ENCODE results near the gene SF3B6. TPM values are rescaled to one million over a fixed set of nuclear protein-coding genes. Genes with fewer than 3 reads are reported as not detected.

The SF3B6 gene
- total RNA-seq, 1 experiment from 2014 or later, result 117 TPM

DNA sequence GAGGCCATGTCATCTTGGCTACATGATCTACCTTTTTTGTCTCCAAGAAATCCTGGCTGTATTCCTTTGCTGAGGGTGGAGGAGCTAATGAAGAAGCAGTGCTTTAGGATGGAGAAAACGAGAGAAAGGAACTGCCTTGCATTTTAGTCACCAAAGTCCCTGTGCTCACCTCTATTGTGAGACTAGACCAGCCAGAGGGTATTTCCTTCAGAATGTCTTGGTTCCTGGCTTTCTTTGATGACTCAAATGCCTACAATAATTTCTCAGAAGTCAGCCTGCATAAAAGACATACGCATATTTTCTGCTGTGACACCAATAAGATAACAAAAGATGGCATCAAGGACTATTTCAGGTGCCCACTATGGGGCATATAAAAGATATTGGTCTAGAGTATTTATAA lies 10.8 kb downstream of the SF3B6 start:
- no peaks in the 10 kb centered on the region; the same call in 1 of the 2 replicates for H3K4me1 Mint-ChIP-seq
- no peaks in the 10 kb centered on the region for H3K27me3 Mint-ChIP-seq (ENCODE audit: low read depth)
- no peak overlapping the region for H3K27ac Mint-ChIP-seq
- POLR2A ChIA-PET, result no interaction called here
- no peak overlapping the region for H3K4me3 Mint-ChIP-seq
- H3K36me3 Mint-ChIP-seq, result peaks cover 62% of the 10 kb centered on the region
- ATAC-seq, result no peak
- TF ChIP-seq GTF2I (CRISPR knock-in tag; conservative IDR thresholded peaks at IDR 0.05), result no peak
- TF ChIP-seq, protein P1, sequence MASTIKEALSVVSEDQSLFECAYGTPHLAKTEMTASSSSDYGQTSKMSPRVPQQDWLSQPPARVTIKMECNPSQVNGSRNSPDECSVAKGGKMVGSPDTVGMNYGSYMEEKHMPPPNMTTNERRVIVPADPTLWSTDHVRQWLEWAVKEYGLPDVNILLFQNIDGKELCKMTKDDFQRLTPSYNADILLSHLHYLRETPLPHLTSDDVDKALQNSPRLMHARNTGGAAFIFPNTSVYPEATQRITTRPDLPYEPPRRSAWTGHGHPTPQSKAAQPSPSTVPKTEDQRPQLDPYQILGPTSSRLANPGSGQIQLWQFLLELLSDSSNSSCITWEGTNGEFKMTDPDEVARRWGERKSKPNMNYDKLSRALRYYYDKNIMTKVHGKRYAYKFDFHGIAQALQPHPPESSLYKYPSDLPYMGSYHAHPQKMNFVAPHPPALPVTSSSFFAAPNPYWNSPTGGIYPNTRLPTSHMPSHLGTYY (CRISPR knock-in tag; IDR thresholded peaks at IDR 0.05), result no peak
- no peak for TF ChIP-seq ZNF232 (CRISPR knock-in tag; IDR thresholded peaks at IDR 0.05)
- TF ChIP-seq NR1H2 (CRISPR knock-in tag; IDR thresholded peaks at IDR 0.05), result no peak
- no peak for TF ChIP-seq CBFB (CRISPR knock-in tag; IDR thresholded peaks at IDR 0.05; ENCODE audit: low read depth)
- TF ChIP-seq ZNF423 (CRISPR knock-in tag; IDR thresholded peaks at IDR 0.05), result no peak
- TF ChIP-seq SP1 (CRISPR knock-in tag; conservative IDR thresholded peaks at IDR 0.05), result no peak
- TF ChIP-seq PRRX2 (CRISPR knock-in tag; IDR thresholded peaks at IDR 0.05), result no peak
- no peak for TF ChIP-seq JUN (CRISPR knock-in tag; IDR thresholded peaks at IDR 0.05)
- TF ChIP-seq KAT7 (CRISPR knock-in tag; IDR thresholded peaks at IDR 0.05; ENCODE audit: borderline replicate concordance), result no peak
- TF ChIP-seq NFE2L1 (CRISPR knock-in tag; IDR thresholded peaks at IDR 0.05), result no peak
- DNase-seq (ENCODE audit: low spot score), result no peak
- CTCF ChIA-PET, result interaction anchor here (0.6 kb wide), 1 partner anchor 23 kb away, joined by 4 read pairs; no protein-coding TSS in a partner anchor
- H3K9me3 Mint-ChIP-seq, result no peaks in the 10 kb centered on the region

DNA sequence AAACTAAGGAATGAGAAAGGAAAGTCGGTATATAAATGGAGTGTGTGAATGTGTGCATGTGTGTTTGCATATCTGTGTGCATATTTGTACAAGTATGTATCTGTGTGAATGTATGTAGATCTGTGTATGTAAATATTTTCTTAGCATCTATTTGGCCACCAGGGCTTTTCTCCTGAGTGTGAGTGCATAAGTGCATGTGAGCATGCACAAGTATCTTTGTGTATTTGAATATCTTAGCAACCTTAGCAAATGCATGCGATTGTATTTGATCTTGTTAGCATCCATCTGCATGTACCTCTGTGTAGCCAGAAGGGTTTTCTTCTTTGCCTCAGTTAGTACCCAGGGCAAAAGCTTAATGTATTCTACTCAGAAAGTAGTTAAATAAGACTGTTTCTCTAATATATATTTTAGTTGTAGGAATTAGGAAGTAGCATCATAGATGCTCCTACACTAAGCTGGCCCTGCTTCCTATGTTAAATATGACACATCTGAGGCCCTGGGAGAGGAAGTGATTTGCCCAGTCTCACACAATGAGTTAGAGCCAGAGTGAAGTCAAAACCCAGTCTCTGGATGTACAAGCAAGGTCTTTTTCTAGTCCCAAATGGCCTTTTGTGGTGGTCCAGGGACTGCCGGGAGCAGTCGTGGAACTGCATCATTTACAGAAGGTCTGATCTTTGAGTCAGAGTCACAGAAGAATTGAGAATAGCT lies 17.4 kb downstream of the SF3B6 start:
- Mint-ChIP-seq H3K27me3 (ENCODE audit: low read depth) (no peaks in the 10 kb centered on the region), H3K27ac (no peak overlapping the region; the same call in 1 of the 2 replicates), H3K36me3 (peaks cover 41% of the 10 kb centered on the region), H3K9me3 (no peaks in the 10 kb centered on the region), H3K4me3 (no peak overlapping the region), H3K4me1 (no peaks in the 10 kb centered on the region; the same call in 1 of the 2 replicates)
- POLR2A ChIA-PET, result no interaction called here
- no peak for ATAC-seq
- CTCF ChIA-PET, result interaction anchor here (3.1 kb wide), 1 partner anchor 131 kb away, joined by 38 read pairs; the partner anchor contains the start of gene ATAD2B
- DNase-seq (ENCODE audit: low spot score), result no peak
- TF ChIP-seq ZNF423 (CRISPR knock-in tag; IDR thresholded peaks at IDR 0.05) (no peak), JAZF1 (CRISPR knock-in tag; IDR thresholded peaks at IDR 0.05) (no peak), KAT7 (CRISPR knock-in tag; IDR thresholded peaks at IDR 0.05; ENCODE audit: borderline replicate concordance) (no peak), ZNF416 (CRISPR knock-in tag; IDR thresholded peaks at IDR 0.05) (no peak), GABPB1 (CRISPR knock-in tag; IDR thresholded peaks at IDR 0.05) (no peak), FOXK1 (CRISPR knock-in tag; IDR thresholded peaks at IDR 0.05) (no peak), ZNF671 (CRISPR knock-in tag; IDR thresholded peaks at IDR 0.05) (no peak), GTF2I (CRISPR knock-in tag; conservative IDR thresholded peaks at IDR 0.05) (no peak), PRRX2 (CRISPR knock-in tag; IDR thresholded peaks at IDR 0.05) (no peak), SP1 (CRISPR knock-in tag; conservative IDR thresholded peaks at IDR 0.05) (no peak)
- TF ChIP-seq, protein P2, sequence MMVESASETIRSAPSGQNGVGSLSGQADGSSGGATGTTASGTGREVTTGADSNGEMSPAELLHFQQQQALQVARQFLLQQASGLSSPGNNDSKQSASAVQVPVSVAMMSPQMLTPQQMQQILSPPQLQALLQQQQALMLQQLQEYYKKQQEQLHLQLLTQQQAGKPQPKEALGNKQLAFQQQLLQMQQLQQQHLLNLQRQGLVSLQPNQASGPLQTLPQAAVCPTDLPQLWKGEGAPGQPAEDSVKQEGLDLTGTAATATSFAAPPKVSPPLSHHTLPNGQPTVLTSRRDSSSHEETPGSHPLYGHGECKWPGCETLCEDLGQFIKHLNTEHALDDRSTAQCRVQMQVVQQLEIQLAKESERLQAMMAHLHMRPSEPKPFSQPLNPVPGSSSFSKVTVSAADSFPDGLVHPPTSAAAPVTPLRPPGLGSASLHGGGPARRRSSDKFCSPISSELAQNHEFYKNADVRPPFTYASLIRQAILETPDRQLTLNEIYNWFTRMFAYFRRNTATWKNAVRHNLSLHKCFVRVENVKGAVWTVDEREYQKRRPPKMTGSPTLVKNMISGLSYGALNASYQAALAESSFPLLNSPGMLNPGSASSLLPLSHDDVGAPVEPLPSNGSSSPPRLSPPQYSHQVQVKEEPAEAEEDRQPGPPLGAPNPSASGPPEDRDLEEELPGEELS (CRISPR knock-in tag; IDR thresholded peaks at IDR 0.05), result no peak
- TF ChIP-seq, protein P3, sequence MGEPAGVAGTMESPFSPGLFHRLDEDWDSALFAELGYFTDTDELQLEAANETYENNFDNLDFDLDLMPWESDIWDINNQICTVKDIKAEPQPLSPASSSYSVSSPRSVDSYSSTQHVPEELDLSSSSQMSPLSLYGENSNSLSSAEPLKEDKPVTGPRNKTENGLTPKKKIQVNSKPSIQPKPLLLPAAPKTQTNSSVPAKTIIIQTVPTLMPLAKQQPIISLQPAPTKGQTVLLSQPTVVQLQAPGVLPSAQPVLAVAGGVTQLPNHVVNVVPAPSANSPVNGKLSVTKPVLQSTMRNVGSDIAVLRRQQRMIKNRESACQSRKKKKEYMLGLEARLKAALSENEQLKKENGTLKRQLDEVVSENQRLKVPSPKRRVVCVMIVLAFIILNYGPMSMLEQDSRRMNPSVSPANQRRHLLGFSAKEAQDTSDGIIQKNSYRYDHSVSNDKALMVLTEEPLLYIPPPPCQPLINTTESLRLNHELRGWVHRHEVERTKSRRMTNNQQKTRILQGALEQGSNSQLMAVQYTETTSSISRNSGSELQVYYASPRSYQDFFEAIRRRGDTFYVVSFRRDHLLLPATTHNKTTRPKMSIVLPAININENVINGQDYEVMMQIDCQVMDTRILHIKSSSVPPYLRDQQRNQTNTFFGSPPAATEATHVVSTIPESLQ (CRISPR knock-in tag; IDR thresholded peaks at IDR 0.05), result no peak
- TF ChIP-seq, protein P1 (CRISPR knock-in tag; IDR thresholded peaks at IDR 0.05), result no peak
- TF ChIP-seq, protein P4, sequence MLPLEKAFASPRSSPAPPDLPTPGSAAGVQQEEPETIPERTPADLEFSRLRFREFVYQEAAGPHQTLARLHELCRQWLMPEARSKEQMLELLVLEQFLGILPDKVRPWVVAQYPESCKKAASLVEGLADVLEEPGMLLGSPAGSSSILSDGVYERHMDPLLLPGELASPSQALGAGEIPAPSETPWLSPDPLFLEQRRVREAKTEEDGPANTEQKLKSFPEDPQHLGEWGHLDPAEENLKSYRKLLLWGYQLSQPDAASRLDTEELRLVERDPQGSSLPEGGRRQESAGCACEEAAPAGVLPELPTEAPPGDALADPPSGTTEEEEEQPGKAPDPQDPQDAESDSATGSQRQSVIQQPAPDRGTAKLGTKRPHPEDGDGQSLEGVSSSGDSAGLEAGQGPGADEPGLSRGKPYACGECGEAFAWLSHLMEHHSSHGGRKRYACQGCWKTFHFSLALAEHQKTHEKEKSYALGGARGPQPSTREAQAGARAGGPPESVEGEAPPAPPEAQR (CRISPR knock-in tag; IDR thresholded peaks at IDR 0.05), result no peak
- TF ChIP-seq, protein P5, sequence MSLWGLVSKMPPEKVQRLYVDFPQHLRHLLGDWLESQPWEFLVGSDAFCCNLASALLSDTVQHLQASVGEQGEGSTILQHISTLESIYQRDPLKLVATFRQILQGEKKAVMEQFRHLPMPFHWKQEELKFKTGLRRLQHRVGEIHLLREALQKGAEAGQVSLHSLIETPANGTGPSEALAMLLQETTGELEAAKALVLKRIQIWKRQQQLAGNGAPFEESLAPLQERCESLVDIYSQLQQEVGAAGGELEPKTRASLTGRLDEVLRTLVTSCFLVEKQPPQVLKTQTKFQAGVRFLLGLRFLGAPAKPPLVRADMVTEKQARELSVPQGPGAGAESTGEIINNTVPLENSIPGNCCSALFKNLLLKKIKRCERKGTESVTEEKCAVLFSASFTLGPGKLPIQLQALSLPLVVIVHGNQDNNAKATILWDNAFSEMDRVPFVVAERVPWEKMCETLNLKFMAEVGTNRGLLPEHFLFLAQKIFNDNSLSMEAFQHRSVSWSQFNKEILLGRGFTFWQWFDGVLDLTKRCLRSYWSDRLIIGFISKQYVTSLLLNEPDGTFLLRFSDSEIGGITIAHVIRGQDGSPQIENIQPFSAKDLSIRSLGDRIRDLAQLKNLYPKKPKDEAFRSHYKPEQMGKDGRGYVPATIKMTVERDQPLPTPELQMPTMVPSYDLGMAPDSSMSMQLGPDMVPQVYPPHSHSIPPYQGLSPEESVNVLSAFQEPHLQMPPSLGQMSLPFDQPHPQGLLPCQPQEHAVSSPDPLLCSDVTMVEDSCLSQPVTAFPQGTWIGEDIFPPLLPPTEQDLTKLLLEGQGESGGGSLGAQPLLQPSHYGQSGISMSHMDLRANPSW (CRISPR knock-in tag; conservative IDR thresholded peaks at IDR 0.05; ENCODE audit: low read depth), result no peak

All from WTC11 (cell line).